MCF 10A (cell line): ENCODE results near the gene SYNDIG1. TPM values are rescaled to one million over a fixed set of nuclear protein-coding genes. Genes with fewer than 3 reads are reported as not detected.

Experiments
- BruUV-seq: library from RNA; stranded (reverse); fragments of 400-500 nt; replicated peaks from 2 replicates; lab custom pipeline; 2021; lab: Mats Ljungman, UMichigan
- CTCF ChIA-PET: fragments of 300-600 bp; sonication (Branson Sonifier 250); formaldehyde crosslinking; extraction: SDS; loops from one replicate; lab custom pipeline; 2021; ENCODE audit warnings: antibody characterized with exemption, inconsistent platforms; lab: Yijun Ruan, JAX
- POLR2A ChIA-PET: fragments of 300-600, 350-650 bp; sonication (Branson Sonifier 250); formaldehyde crosslinking; extraction: SDS; loops from one replicate; lab custom pipeline; 2020; ENCODE audit warnings: antibody characterized with exemption, inconsistent platforms; lab: Yijun Ruan, JAX
- DNase-seq: peaks from one replicate; pipeline ENCODE4 v3.0.0-alpha.2; 2018; ENCODE audit not compliant: unreplicated experiment
- H3K27ac Mint-ChIP-seq: one replicate; pipeline ENCODE4 v1.8.0; 2022; ENCODE audit warnings: mild to moderate bottlenecking, low read depth, mixed read lengths; ENCODE audit not compliant: unreplicated experiment
- H3K27me3 Mint-ChIP-seq: one replicate; pipeline ENCODE4 v1.8.0; 2022; ENCODE audit warnings: mixed read lengths; ENCODE audit not compliant: insufficient read depth, unreplicated experiment
- H3K36me3 Mint-ChIP-seq: one replicate; pipeline ENCODE4 v1.8.0; 2022; ENCODE audit warnings: mild to moderate bottlenecking, moderate library complexity, mixed read lengths; ENCODE audit not compliant: insufficient read depth, unreplicated experiment
- H3K4me1 Mint-ChIP-seq: one replicate; pipeline ENCODE4 v1.8.0; 2022; ENCODE audit warnings: mixed read lengths; ENCODE audit not compliant: insufficient read depth, unreplicated experiment
- H3K4me3 Mint-ChIP-seq: one replicate; pipeline ENCODE4 v1.8.0; 2022; ENCODE audit warnings: mild to moderate bottlenecking, moderate library complexity, mixed read lengths; ENCODE audit not compliant: unreplicated experiment
- H3K9me3 Mint-ChIP-seq: one replicate; pipeline ENCODE4 v1.8.0; 2022; ENCODE audit warnings: mixed read lengths; ENCODE audit not compliant: unreplicated experiment
- CTCF ChIP-seq: fragments of 200-600 bp; IDR thresholded peaks from one replicate; pipeline ENCODE4 v1.8.0; 2022; ENCODE audit warnings: antibody characterized with exemption, mild to moderate bottlenecking; ENCODE audit not compliant: unreplicated experiment
- intact Hi-C: fragments of 100-400 bp; cut with micrococcal nuclease; formaldehyde crosslinking; loops from 2 replicates; pipeline ENCODE4 v1.14.1; 2022
- total RNA-seq: library from RNA; stranded (reverse); gene quantifications from 2 replicates; pipeline ENCODE4 v1.2.3, GENCODE V29; 2022

Gene SYNDIG1
- total RNA-seq, 1 experiment from 2014 or later: not detected

GRCh38 chr20:24483435-24484080 is 14.1 kb downstream of the SYNDIG1 start:
- no TSS peak for BruUV-seq
- TF ChIP-seq CTCF: no peak
- CTCF ChIA-PET: no interaction called here
- no peak for DNase-seq
- peaks cover 32% of the 10 kb centered on the region for H3K9me3 Mint-ChIP-seq
- intact Hi-C loops: no loop called here
- H3K36me3 Mint-ChIP-seq: peaks cover 6% of the 10 kb centered on the region
- POLR2A ChIA-PET: no interaction called here
- no peak overlapping the region for H3K27ac Mint-ChIP-seq
- H3K27me3 Mint-ChIP-seq: no peaks in the 10 kb centered on the region
- no peaks in the 10 kb centered on the region for H3K4me1 Mint-ChIP-seq
- no peak overlapping the region for H3K4me3 Mint-ChIP-seq

GRCh38 chr20:24484081-24484450 is 14.6 kb downstream of the SYNDIG1 start:
- no TSS peak for BruUV-seq
- no peak overlapping the region for H3K4me3 Mint-ChIP-seq
- DNase-seq: no peak
- H3K27ac Mint-ChIP-seq: no peak overlapping the region
- peaks cover 6% of the 10 kb centered on the region for H3K36me3 Mint-ChIP-seq
- intact Hi-C loops: no loop called here
- peaks cover 33% of the 10 kb centered on the region for H3K9me3 Mint-ChIP-seq
- H3K4me1 Mint-ChIP-seq: no peaks in the 10 kb centered on the region
- no peak for TF ChIP-seq CTCF
- POLR2A ChIA-PET: no interaction called here
- CTCF ChIA-PET: interaction anchor here (1.2 kb wide), 1 partner anchor 33 kb away, joined by 4 read pairs; no protein-coding TSS in a partner anchor
- H3K27me3 Mint-ChIP-seq: no peaks in the 10 kb centered on the region

- Mint-ChIP-seq H3K4me1 (no peaks in the 10 kb centered on the region), H3K4me3 (no peak overlapping the region), H3K36me3 (no peaks in the 10 kb centered on the region), H3K27me3 (no peaks in the 10 kb centered on the region), H3K9me3 (peaks cover 25% of the 10 kb centered on the region), H3K27ac (no peak overlapping the region)
- no TSS peak for BruUV-seq
- intact Hi-C loops: no loop called here
- no peak for DNase-seq
- no peak for TF ChIP-seq CTCF
- ChIA-PET POLR2A (no interaction called here), CTCF (interaction anchor here (0.6 to 0.8 kb wide), 2 partner anchors 12 to 79 kb away, joined by 3 read pairs; no protein-coding TSS in a partner anchor)
Measured at GRCh38 chr20:24485981-24486380, 16.6 kb downstream of the SYNDIG1 start.

- intact Hi-C loops: no loop called here
Measured at GRCh38 chr20:24487240-24487639, 17.8 kb downstream of the SYNDIG1 start.

More at GRCh38 chr20:24487240-24487639, 17.8 kb downstream of the SYNDIG1 start:
- no peak for TF ChIP-seq CTCF
- ChIA-PET CTCF (no interaction called here), POLR2A (no interaction called here)
- DNase-seq: no peak
- H3K36me3 Mint-ChIP-seq: no peaks in the 10 kb centered on the region
- no TSS peak for BruUV-seq
- H3K27ac Mint-ChIP-seq: no peak overlapping the region
- H3K27me3 Mint-ChIP-seq: no peaks in the 10 kb centered on the region
- H3K4me3 Mint-ChIP-seq: no peak overlapping the region
- no peaks in the 10 kb centered on the region for H3K4me1 Mint-ChIP-seq
- peaks cover 31% of the 10 kb centered on the region for H3K9me3 Mint-ChIP-seq
